GM12891 (cell line): ENCODE data around the gene TBXAS1.
"Not testable (repeated sequence)": the region's sequence is repeated elsewhere in the genome, so short reads cannot be mapped to it uniquely, and the experiment has no call there.

Source experiments
- POLR2A ChIP-seq: IDR thresholded peaks from 2 replicates; pipeline ENCODE4 v1.6.1; 2011; ENCODE audit warnings: low read depth, low read length, control low read depth
- POLR2AphosphoS5 ChIP-seq: IDR thresholded peaks from 2 replicates; pipeline ENCODE4 v1.6.1; 2011; ENCODE audit warnings: low read depth, low read length, control low read depth
- POU2F2 ChIP-seq: IDR thresholded peaks from 2 replicates; pipeline ENCODE4 v1.6.1; 2011; ENCODE audit warnings: low read depth, mild to moderate bottlenecking, control low read depth, low read length, moderate library complexity
- TAF1 ChIP-seq: IDR thresholded peaks from 2 replicates; pipeline ENCODE4 v1.6.1; 2011; ENCODE audit warnings: low read depth, low read length, control low read depth

DNA sequence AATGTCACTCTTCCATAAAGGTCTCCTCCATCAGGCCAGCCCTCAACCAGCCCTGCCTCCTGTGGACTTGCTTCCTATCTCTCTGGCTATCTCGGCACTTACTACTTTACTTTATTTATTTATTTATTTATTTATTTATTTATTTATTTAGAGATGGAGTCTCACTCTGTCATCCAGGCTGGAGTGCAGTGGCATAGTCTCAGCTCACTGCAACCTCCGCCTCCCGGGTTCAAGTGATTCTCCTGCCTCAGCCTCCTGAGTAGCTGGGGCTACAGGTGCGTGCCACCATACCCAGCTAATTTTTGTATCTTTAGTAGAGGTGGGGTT is 14.1 kb downstream of the TBXAS1 start:
- not testable (repeated sequence) for TF ChIP-seq TAF1, POLR2A, POLR2AphosphoS5, POU2F2
